Endodermal cell (in vitro differentiated cells): Measurements from ENCODE around the gene BHLHA9. TPM values are rescaled to one million over a fixed set of nuclear protein-coding genes. Genes with fewer than 3 reads are reported as not detected.

ENCODE experiments used
- DNase-seq: peaks from one replicate; pipeline ENCODE4 v3.0.0-alpha.2; 2017
- H3K27ac ChIP-seq: 2 replicates; pipeline ENCODE4 v1.5.1; 2013; ENCODE audit warnings: mild to moderate bottlenecking, low read depth, low read length, moderate library complexity
- H3K27me3 ChIP-seq: 2 replicates; pipeline ENCODE4 v1.6.1; 2013; ENCODE audit warnings: mild to moderate bottlenecking, low read length, moderate library complexity; ENCODE audit not compliant: insufficient read depth, control insufficient read depth, poor library complexity, severe bottlenecking
- H3K36me3 ChIP-seq: 2 replicates; pipeline ENCODE4 v1.7.0; 2013; ENCODE audit warnings: mild to moderate bottlenecking, low read length, moderate library complexity; ENCODE audit not compliant: control insufficient read depth, insufficient read depth
- H3K4me1 ChIP-seq: one replicate; pipeline ENCODE4 v1.7.0; 2013; ENCODE audit warnings: low read length; ENCODE audit not compliant: control insufficient read depth, insufficient read depth
- H3K4me3 ChIP-seq: 2 replicates; pipeline ENCODE4 v1.5.1; 2013; ENCODE audit warnings: mild to moderate bottlenecking, low read length, moderate library complexity
- H3K9ac ChIP-seq: 2 replicates; pipeline ENCODE4 v1.6.1; 2013; ENCODE audit warnings: mild to moderate bottlenecking, low read length, moderate library complexity; ENCODE audit not compliant: poor library complexity, severe bottlenecking; ENCODE audit errors: extremely low read depth
- H3K9me3 ChIP-seq: 2 replicates; pipeline ENCODE4 v1.6.1; 2013; ENCODE audit warnings: mild to moderate bottlenecking, low read length, moderate library complexity; ENCODE audit not compliant: control insufficient read depth
- H3K27ac Mint-ChIP-seq: 2 replicates; pipeline ENCODE4 v1.8.0; 2020; ENCODE audit warnings: mixed read lengths
- H3K27me3 Mint-ChIP-seq: 2 replicates; pipeline ENCODE4 v1.8.0; 2021; ENCODE audit warnings: mild to moderate bottlenecking, mixed read lengths; ENCODE audit not compliant: insufficient read depth
- H3K36me3 Mint-ChIP-seq: 2 replicates; pipeline ENCODE4 v1.8.0; 2020; ENCODE audit warnings: low read depth, mixed read lengths
- H3K4me1 Mint-ChIP-seq: 2 replicates; pipeline ENCODE4 v1.8.0; 2020; ENCODE audit warnings: mixed read lengths
- H3K4me3 Mint-ChIP-seq: 2 replicates; pipeline ENCODE4 v1.8.0; 2020; ENCODE audit warnings: mild to moderate bottlenecking, moderate library complexity, mixed read lengths
- H3K9me3 Mint-ChIP-seq: 2 replicates; pipeline ENCODE4 v1.8.0; 2020; ENCODE audit warnings: mild to moderate bottlenecking, mixed read lengths
- CTCF ChIP-seq: fragments of 200-600 bp; sonication (generic); conservative IDR thresholded peaks from 2 replicates; pipeline ENCODE4 v1.5.0; 2021; ENCODE audit warnings: antibody characterized with exemption, mild to moderate bottlenecking
- WGBS, 2 experiments: methylation state at CpG; one replicate each; pipeline versions ENCODE4 v1.1.5 to v1.1.7; 2013; ENCODE audit warnings: missing lambda C conversion rate in 2 of 2, mixed read lengths in 1 of 2; ENCODE audit not compliant: insufficient coverage in 1 of 2, insufficient read length in 1 of 2; 5-methylcytosine and 5-hydroxymethylcytosine counted together
- total RNA-seq, 2 donors: library from RNA; stranded (reverse); fragmentation: NEBNext Ultra II Directional in 1 of 2; extraction: Animal tissue kit (Norgen Biotek cat#: 25700) in 1 of 2; gene quantifications; 2 replicates in 1 of 2; 3 replicates in 1 of 2; pipeline ENCODE4 v1.2.1, GENCODE V29; 2021

BHLHA9 gene
- total RNA-seq, 2 donors from 2014 or later, result 0.62 TPM; not detected in 1

GRCh38 chr17:1271441-1271840 lies 1.2 kb downstream of the BHLHA9 start:
- peaks cover 1% of the 10 kb centered on the region for H3K4me1 Mint-ChIP-seq
- H3K27ac Mint-ChIP-seq, result no peak overlapping the region
- Histone ChIP-seq H3K9ac (no peak overlapping the region), H3K27ac (no peak overlapping the region), H3K9me3 (no peaks in the 10 kb centered on the region), H3K27me3 (no peaks in the 10 kb centered on the region), H3K4me1 (no peaks in the 10 kb centered on the region), H3K4me3 (no peak overlapping the region), H3K36me3 (no peaks in the 10 kb centered on the region)
- H3K27me3 Mint-ChIP-seq, result peaks cover 50% of the 10 kb centered on the region
- no peaks in the 10 kb centered on the region for H3K9me3 Mint-ChIP-seq
- H3K36me3 Mint-ChIP-seq, result no peaks in the 10 kb centered on the region
- DNase-seq, result no peak
- TF ChIP-seq CTCF, result no peak
- 86 to 94% methylated on average over 18 of the region's 18 CpGs for WGBS, 2 experiments
- H3K4me3 Mint-ChIP-seq, result no peak overlapping the region

DNA sequence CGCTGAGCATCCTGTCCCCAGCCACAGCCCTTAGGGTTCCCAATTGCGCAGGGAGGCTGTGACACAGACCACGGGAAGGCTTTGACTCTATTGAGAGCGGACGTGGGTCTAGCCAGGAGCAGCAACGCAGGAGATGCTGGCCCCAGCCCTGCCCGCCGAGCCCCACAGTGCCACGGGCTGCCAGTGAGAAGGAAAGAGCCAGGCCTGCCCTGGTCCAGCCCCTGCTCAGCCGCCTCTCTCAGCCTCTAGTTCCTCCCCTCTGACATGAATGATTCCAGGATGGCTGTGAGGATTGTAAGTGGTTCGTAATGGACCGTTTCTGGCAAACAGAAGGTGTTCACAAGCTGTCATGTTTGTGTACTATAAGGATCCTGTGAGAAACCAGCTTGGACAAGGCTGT lies 2.5 kb downstream of the BHLHA9 start:
- no peak for DNase-seq
- Histone ChIP-seq H3K4me1 (no peaks in the 10 kb centered on the region), H3K36me3 (no peaks in the 10 kb centered on the region), H3K27me3 (no peaks in the 10 kb centered on the region), H3K9ac (no peak overlapping the region), H3K9me3 (no peaks in the 10 kb centered on the region), H3K4me3 (no peak overlapping the region), H3K27ac (no peak overlapping the region)
- TF ChIP-seq CTCF, result no peak
- no peak overlapping the region for H3K27ac Mint-ChIP-seq
- H3K4me3 Mint-ChIP-seq, result no peak overlapping the region
- 88 to 95% methylated on average over 11 to 12 of the region's 12 CpGs for WGBS, 2 experiments
- no peaks in the 10 kb centered on the region for H3K36me3 Mint-ChIP-seq
- H3K4me1 Mint-ChIP-seq, result peaks cover 1% of the 10 kb centered on the region
- H3K27me3 Mint-ChIP-seq, result peaks cover 50% of the 10 kb centered on the region
- H3K9me3 Mint-ChIP-seq, result no peaks in the 10 kb centered on the region

- Histone ChIP-seq H3K4me3 (no peak overlapping the region), H3K9ac (no peak overlapping the region), H3K27ac (no peak overlapping the region), H3K27me3 (no peaks in the 10 kb centered on the region), H3K4me1 (no peaks in the 10 kb centered on the region), H3K36me3 (no peaks in the 10 kb centered on the region), H3K9me3 (no peaks in the 10 kb centered on the region)
- Mint-ChIP-seq H3K27me3 (peaks cover 50% of the 10 kb centered on the region), H3K27ac (no peak overlapping the region), H3K9me3 (no peaks in the 10 kb centered on the region), H3K4me1 (peaks cover 1% of the 10 kb centered on the region), H3K4me3 (no peak overlapping the region), H3K36me3 (no peaks in the 10 kb centered on the region)
- no peak for TF ChIP-seq CTCF
- DNase-seq, result no peak
- WGBS, 2 experiments, result 87 to 92% methylated on average over 9 to 13 of the region's 13 CpGs
Measured at GRCh38 chr17:1273492-1274244, 3.4 kb downstream of the BHLHA9 start.
